GM18499 (cell line): ENCODE data around the gene NOLC1.

Source experiments
- ATAC-seq: cut with Tn5 transposase; IDR thresholded peaks from one replicate; pipeline ENCODE4 v1.9.1; 2021; ENCODE audit warnings: moderate number of reproducible peaks; ENCODE audit not compliant: insufficient read depth, unreplicated experiment

The NOLC1 gene

DNA sequence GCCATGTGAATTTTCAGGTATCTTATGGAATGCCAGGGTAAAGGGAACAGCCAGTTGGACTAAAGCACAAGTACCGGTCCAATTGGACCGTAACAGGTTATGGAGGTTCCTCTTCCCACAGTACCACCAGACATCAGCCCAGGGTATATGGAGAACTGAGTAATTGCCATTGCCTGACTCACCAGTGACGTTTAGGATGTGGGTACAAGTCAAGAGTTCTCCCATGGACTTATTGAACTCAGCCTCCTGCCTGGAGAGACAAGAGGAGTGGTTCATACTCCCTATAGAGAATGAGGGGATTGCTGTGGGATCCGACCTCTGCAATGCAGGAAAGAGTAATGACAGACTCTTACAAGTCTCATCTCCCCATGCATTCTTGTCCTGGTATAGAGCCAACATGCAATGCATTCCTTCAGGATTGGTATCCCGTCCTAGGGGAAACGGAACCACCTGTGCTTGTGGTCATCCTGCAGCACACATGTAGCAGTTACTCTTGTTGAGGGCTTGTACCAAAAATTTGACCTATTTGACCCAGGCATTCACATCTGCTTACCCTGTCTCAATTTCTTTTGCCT lies 43.2 kb downstream of the NOLC1 start:
- ATAC-seq: no peak

DNA sequence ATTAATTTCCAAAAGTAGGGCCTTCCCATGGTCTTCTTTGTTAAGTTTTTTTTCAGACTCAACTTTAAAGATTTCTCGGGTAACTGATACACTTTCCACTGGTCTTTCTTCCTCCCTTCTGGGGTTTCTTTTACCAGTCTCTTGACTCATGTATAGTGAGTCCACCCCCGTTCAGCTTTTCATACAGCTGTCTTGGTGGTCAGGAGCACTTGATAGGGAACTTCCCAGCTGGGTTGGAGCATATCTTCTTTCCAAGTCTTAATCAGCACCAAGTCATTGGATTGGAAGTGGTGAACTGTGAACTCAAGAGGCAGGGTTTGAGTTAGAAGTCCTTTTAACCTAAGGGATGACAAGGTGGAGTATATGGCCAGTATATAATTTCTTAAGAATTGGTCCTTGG lies 44.7 kb downstream of the NOLC1 start:
- ATAC-seq: no peak

DNA sequence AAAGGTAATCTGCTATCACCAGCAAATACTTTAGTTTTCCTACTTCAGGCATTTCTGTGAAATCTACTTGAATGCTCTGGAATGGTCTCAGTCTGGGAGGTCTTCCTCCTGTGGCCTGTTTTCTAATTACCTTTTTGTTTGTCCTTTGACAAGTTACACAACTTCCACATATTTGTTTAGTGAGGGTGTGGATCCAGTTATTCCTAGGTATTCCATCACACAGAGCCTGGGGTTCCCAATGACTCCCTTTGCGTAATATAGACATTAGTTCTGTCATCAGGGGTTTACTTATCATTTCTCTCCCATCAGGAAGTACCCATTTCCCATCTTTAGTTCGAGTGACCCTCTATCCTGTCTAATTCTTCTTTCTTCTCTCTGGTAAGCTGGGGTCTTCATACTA lies 45.8 kb downstream of the NOLC1 start:
- ATAC-seq: no peak

DNA sequence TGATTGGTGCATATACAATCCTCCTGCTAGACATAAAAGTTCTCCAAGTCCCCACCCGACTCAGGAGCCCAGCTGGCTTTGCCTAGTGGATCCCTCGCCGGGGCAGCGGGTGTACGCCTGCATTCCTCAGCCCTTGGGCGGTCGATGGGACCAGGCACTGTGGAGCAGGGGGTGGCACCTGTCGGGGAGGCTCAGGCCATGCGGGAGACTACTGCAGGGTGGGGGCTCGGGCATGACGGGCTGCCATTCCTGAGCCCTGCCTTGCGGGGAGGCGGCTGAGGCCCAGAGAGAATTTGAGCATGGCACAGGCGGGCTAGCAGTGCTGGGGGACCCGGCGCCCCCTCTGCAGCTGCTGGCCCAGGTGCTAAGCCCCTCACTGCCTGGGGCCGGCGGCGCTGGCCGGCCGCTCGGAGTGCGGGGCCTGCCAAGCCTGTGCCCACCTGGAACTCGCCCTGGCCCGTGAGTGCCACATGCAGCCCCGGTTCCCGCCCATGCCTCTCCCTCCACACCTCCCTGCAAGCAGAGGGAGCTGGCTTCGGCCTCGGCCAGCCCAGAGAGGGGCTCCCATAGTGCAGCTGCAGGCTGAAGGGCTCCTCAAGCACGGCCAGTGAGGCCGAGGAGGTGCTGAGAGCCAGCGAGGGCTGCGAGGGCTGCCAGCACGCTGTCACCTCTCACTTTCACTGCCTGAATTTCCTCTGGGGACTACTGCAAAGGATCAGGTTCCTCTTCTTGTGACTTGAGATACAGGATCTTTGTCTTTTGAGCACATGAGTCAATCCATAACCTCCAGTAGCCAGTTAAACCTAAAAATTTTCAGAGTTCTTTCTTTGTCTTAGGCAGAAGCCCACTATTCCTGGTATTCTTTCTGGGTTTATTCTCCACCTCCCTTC lies 48.8 kb downstream of the NOLC1 start:
- no peak for ATAC-seq

DNA sequence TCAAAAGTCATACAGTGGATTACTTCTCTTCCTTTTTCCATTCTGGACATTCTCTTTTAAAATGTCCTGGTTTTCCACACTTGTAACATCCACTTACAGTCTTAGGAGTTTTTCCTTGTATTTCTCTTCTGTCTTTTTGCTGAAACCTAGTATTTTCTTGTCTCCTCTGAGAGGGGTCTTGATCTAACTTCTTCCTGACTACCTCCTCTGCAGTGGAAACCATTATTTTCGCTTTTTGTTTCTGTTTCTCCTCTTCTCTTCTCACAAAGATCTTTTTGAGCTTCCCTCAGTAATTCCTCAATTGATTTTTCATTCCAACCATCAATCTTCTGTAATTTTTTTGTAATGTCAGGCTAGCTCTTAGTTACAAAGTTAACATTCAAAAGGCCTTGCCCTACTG lies 50.2 kb downstream of the NOLC1 start:
- no peak for ATAC-seq

DNA sequence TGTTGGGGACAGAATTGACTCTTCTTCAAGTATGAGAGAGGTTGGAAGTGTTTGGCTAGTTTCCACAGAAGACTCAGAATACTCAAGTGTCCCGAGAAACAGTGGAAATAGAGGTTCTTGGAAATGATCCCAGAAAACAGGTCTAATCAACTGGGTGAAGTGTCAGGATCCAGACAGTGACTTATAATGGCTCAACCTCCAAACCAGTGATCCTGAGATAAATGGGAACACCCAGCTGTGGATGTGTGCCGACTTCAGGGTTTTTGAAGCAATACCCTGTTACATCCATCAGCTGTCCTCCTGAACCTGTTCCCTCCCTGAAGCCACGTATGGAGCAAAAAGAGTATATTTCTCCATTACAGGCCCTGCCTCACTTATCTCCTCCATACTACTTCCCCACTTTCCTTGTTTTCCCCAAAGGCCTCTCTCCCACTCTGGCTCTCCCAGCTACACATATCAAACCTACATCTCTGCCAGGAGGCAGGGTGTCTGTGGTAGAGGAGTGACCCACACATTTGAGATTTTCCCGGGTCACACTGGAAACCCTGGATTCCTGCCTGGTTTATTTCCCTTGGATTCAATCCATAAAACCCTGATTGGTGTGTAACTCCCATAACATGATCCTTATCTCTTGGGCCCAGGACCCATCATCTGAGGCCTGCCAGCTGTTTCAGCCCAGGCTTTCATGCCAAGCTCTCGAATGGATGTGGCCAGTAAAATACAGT lies 56.3 kb downstream of the NOLC1 start:
- ATAC-seq: no peak

DNA sequence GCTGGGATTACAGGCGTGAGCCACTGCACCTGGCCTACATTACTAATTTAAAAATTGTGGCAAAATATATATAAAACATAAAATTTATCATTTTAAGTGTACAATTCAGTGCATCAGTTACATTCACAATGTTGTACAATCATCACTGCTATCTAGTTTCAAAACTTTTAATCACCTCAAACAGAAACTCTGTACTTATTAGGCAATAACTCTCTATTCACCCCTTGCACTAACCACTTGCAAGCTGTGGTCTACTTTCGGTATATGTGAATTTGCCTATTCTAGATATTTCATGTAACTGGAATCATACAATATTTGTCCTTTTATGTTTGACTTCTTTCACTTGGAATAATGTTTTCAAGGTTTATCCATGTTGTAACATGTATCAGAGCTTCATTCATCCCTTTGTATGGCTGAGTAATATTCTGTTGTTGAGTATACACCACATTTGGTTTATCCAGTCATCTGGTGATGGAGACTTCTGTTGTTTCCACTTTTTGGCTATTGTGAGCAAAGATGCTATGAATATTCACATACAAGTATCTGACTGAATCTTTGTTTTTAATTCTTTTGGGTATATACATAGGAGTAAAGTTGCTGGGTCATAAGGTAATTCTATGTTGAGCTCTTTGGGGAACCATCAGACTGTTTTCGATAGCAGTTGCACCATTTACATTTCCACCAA lies 59.6 kb downstream of the NOLC1 start:
- ATAC-seq: no peak
